ENCODE results near the gene SAFB2.
A peak's percentile ranks its signal among the peaks of the same experiment; 100 is the strongest.

The SAFB2 gene

GRCh38 chr19:5622465-5623396, at the start of gene SAFB2, which contains the start of gene SAFB:
Gene SAFB2 (minus strand): TSS chr19:5622776. CDS start chr19:5622715, 61 bp downstream.
Gene SAFB (plus strand): TSS chr19:5623083. CDS start chr19:5623206, 123 bp downstream.
- peak; percentile 100 for DNase-seq (ENCODE audit: low read depth)

- DNase-seq (ENCODE audit: low read depth), result no peak
Measured at GRCh38 chr19:5671600-5671999, 49.0 kb upstream of the SAFB2 start.

GRCh38 chr19:5669212-5669611, 46.6 kb upstream of the SAFB2 start:
- no peak for DNase-seq (ENCODE audit: low read depth)

GRCh38 chr19:5667751-5668271, 45.2 kb upstream of the SAFB2 start:
- no peak for DNase-seq (ENCODE audit: low read depth)

- no peak for DNase-seq (ENCODE audit: low read depth)
Measured at GRCh38 chr19:5666921-5667610, 44.5 kb upstream of the SAFB2 start.

GRCh38 chr19:5665781-5666513, 43.4 kb upstream of the SAFB2 start:
- DNase-seq (ENCODE audit: low read depth), result no peak

- DNase-seq (ENCODE audit: low read depth), result no peak
Measured at GRCh38 chr19:5664515-5664914, 41.9 kb upstream of the SAFB2 start.

GRCh38 chr19:5663904-5664303, 41.3 kb upstream of the SAFB2 start:
- DNase-seq (ENCODE audit: low read depth), result no peak

GRCh38 chr19:5661483-5661882, 38.9 kb upstream of the SAFB2 start:
- no peak for DNase-seq (ENCODE audit: low read depth)

- DNase-seq (ENCODE audit: low read depth), result no peak
Measured at GRCh38 chr19:5655412-5655811, 32.8 kb upstream of the SAFB2 start.

GRCh38 chr19:5654931-5655330, 32.4 kb upstream of the SAFB2 start:
- DNase-seq (ENCODE audit: low read depth), result no peak

- no peak for DNase-seq (ENCODE audit: low read depth)
Measured at GRCh38 chr19:5652261-5652660, 29.7 kb upstream of the SAFB2 start.

- no peak for DNase-seq (ENCODE audit: low read depth)
Measured at GRCh38 chr19:5651361-5651760, 28.8 kb upstream of the SAFB2 start.

- no peak for DNase-seq (ENCODE audit: low read depth)
Measured at GRCh38 chr19:5648464-5648863, 25.9 kb upstream of the SAFB2 start.

- no peak for DNase-seq (ENCODE audit: low read depth)
Measured at GRCh38 chr19:5646703-5647102, 24.1 kb upstream of the SAFB2 start.

GRCh38 chr19:5645409-5645808, 22.8 kb upstream of the SAFB2 start:
- DNase-seq (ENCODE audit: low read depth), result no peak

- no peak for DNase-seq (ENCODE audit: low read depth)
Measured at GRCh38 chr19:5644037-5644436, 21.5 kb upstream of the SAFB2 start.

GRCh38 chr19:5643060-5643459, 20.5 kb upstream of the SAFB2 start:
- DNase-seq (ENCODE audit: low read depth), result no peak

GRCh38 chr19:5642204-5642603, 19.6 kb upstream of the SAFB2 start:
- no peak for DNase-seq (ENCODE audit: low read depth)

- no peak for DNase-seq (ENCODE audit: low read depth)
Measured at GRCh38 chr19:5641171-5641570, 18.6 kb upstream of the SAFB2 start.

GRCh38 chr19:5637971-5638370, 15.4 kb upstream of the SAFB2 start:
- DNase-seq (ENCODE audit: low read depth), result no peak

GRCh38 chr19:5635427-5635826, 12.9 kb upstream of the SAFB2 start:
- no peak for DNase-seq (ENCODE audit: low read depth)

All from stimulated activated CD8-positive, alpha-beta memory T cell treated with anti-CD3 and anti-CD28 coated beads, Interleukin-12 subunit alpha, Interleukin-12 subunit beta, amount 100 ng/mL, for 4 hours (primary cell).